NCI-H526 treated with DMSO at 0.1 percent for 48 hours (cell line): ENCODE data around the gene C20orf202.

Source experiments
- DNase-seq: peaks from one replicate; lab custom pipeline; 2025; lab: John Stamatoyannopoulos, UW

C20orf202 gene

DNA sequence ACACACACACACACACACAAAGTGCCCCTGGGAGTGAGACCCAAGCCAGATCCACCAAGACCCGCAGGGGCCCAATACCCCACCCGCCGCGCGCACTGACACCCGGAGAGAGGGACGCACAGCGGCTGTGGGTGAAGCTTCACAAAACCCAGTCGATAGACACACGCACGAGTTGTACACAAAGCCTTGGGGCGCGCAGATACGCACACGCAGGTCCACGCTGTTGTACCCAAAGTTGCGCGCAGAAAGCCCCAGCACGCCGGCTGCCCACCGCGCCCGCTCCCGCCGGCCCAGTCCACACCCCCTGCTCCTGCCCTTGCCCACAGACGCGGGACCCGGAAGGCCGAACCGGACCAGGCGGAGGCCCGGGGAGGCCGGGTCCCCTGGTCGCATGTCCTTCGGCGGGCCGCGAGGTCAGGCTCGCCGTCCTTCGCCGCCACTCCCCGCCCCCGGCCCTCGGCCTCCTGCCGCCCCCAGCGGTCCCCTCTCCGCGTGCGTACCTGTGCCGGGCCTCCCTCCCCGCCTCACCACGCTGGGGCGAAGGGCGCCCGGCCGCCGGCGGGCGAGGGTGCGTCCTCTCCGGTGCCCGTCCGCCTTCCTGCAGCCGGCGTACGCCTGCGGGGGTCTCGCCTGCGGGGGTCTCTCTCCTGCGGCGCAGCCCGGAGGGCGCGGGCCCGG, 18.5 kb upstream of the C20orf202 start, which contains the start of gene TMEM74B:
TSS of gene TMEM74B (minus strand) at position 344 of the 678 bp plus-strand sequence. CDS start 1,180 bp downstream, outside the sequence.
- peak; percentile 16 for DNase-seq

DNA sequence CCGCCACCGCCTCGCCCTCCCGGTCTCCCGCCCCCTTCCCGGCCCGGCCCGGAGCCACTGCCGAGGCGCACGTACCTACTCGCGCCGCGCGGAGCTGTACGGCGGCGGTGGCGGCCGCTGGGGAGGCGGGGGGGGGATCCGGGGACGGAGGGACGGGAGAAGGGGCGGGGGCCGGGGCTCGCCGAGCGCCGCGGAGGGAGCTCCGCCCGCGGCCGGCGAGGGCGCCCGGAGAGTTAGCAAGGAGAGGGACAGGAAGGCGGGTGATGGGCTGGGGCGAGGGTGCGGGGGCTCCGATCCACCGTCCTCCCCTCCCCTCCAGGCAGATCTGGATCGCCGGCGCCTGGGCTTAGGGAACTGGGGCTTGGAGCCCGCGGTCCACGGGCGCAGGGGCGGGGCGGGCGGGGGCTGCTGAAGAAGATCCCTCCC, 17.9 kb upstream of the C20orf202 start:
- peak; percentile 60 for DNase-seq

DNA sequence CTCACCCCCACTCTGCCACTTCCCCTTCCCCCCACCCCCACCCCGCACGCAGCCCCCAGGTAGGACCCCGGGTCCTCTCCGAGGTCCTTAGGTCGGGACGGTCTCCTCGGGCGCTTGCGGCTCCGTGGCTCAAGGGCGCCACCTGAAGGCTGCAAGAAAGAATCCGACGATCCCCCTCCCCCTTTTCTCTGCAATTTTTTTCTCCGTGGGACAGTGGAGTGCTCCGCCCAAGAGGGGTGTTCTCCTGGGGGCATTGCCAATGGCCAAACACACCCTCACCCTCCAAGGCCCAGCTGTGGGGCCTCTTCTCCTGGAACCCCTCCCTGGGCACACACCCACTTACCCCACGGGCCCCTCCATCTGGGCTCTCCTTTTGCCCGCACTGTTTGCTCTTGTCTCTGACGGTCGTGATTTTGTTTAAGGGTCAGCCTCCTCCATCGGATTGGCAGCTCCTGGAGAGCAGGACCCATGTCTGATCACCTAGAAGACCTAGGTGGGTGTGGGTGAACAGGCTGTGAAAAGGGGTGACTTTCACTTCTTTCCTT, 17.4 kb upstream of the C20orf202 start:
- DNase-seq: peak; percentile 60

DNA sequence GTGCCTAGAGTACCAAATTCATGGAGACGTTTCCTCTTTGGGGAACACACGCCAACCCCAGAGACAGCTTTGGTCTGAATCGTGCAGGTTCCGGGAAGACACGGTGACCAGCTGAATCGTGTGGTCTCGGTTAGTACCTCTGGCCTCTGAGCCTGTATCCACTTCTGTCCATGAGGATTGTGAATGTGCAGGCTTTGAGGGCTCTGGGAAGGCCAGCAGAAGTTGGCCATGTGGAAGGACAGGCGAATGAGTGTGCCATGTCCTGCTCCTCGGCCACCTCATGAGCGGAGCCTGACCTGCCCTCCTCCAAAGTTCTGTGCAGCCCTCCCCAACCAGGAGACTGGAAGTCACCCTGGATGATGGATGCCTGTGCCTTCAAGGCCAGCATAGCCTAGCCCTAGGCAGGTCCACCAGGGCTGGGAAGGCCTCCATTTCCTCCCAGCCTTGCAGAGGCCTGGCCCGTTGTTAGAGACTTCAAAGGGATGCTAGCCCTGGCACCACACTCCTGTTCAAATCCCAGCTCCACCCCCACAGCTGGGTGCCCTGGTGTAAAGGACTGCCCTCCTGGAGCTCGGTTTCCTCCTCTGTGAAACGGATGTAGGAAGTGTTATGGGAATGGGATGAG, 16.8 kb upstream of the C20orf202 start:
- no peak for DNase-seq

DNA sequence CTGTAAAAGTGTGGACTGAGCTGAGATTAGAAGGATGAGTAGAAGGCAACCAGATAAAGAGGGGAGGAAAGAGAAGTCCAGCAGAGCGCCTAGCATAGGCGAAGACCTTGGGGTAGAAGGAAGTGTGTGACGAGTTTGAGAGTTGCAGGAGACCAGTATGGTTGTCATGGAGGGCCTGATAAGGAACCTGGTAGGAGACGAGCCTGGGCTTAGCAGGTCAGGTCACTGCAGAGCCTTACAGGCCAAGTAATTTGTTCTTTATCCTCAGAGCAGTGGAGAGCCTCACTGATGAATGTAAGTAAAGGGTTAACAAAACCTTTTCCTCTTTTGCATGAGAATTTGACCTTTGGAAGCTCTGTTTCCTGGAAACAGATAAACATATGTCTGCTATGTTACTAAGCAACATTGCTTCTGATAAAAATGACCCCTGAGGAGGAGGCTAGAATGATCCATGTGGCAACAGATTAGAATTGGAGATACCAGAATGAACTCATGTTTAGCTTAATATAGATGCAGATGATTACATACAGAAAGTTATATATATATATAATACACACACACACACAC, 15.6 kb upstream of the C20orf202 start:
- DNase-seq: peak; percentile 72

DNA sequence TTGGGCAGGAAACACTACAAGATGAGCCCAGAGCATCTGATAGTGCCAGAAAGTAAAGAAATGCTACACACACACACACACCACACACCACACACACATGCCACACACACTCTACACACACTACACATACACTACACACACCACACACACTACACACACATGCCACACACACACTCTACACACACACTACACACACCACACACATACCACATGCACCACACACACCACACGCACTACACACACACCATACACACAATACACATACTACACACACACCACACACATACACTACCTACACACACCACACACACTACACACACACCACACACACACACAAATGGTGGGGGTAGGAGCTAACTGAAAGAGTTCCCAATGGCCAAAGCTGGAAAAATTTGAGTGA, 14.9 kb upstream of the C20orf202 start:
- no peak for DNase-seq

DNA sequence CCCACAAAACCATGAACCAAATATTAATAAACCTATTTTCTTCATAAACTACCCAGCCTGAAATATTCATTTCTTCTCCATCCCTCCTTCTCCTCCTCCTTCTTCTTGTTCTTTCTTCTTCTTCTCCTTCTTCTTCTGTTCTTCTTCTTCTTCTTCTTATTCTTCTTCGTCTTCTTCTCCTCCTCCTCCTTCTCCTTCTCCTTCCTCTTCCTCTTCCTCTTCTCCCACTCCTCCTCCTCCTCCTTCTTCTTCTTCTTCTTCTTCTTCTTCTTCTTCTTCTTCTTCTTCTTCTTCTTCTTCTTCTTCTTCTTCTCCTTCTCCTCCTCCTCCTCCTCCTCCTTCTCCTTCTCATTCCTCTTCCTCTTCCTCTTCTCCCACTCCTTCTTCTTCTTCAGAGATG, 13.4 kb upstream of the C20orf202 start:
- no peak for DNase-seq

DNA sequence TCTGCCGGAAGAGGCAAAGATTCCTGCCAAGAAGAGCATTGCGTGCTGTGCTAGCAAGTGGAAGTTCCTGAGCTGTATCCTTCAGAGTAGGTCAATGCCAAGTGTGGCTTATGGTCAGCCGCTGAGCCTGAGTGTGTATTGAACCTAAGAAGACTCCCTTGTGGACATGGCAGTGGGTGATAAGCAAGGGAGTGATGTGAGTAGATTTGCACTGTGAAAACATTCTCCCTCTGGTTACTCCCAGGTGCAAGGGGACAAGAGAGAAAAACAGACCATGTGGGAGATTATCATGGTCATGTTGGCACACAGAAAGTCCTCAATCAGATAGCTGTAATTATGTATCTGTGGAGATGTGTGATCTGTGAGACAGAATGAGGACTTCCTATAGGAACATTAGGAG, 12.4 kb upstream of the C20orf202 start:
- no peak for DNase-seq

DNA sequence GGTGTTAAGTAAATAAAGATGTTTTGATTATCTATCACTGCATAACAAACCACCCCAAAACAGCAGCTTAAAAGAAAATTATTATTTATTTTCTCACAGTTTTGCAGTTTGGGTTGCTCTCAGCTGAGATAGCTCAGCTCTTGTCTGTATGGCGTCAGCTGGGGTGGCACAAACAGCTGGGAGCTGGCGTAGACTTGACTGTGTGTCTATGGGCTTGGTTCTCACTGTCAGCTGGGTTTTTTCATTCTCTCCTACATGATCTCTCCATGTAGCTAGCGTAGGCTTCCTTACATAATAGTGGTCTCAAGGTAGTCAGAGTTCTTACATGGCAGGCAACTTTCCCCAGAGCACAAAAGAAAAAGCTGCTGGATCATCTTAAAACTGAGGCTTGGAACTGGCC, 12.0 kb upstream of the C20orf202 start:
- DNase-seq: no peak

DNA sequence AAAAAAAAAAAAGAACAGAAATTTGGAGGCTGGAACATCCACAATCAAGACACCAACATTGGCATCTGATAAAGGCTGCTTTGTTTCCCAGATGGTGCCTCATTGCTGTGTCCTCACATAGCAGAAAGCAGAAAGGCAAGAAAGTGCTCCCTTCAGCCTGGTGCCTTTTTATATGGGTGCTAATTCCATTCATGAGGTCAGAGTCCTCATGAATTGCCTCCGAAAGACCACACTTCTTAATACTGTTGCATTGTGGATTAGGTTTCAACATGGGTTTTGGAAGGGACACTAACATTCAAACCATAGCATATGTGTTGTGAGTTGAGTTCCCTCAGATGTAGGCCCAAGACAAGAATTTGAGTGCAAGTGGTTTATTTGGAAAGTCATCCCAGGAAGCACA, 8.0 kb upstream of the C20orf202 start:
- DNase-seq: no peak

DNA sequence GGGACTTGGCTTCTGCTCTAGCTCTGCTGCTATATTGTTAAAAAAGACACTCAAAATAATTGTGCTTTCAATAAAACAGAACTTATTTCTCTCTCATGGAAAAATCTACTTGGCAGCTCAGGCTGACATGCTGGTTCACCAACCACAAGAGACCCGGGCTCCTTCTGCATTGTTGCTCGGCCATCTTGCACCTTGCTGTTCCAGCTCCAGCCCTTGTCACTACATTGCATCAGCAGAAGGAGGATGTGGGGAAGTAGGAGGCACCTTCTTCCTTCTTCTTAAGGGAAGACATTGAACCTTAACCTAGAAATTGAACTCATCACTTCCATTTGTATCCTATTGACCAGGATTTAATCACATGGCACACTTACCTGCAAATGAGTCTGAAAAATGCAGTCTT, 6.6 kb upstream of the C20orf202 start:
- DNase-seq: no peak

DNA sequence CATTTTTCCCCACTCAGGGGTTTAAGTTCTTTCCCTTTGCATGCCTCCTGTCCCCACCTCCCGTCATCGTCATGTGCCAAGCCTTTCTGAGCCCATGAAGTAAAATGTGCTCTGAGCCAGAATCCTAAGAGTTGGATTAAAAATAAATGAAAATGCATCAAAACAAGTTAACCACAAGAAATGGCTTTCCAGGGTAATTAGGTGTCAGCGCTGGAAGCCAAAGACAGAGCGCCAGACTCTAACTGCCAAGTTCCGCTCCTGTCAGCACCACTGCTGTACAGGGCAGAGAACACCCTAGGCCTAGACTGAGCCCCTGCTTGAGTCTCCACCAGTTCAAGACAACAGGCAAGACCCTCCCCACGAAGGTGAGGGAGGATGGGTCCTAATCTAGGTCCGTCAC, 5.5 kb upstream of the C20orf202 start:
- no peak for DNase-seq

DNA sequence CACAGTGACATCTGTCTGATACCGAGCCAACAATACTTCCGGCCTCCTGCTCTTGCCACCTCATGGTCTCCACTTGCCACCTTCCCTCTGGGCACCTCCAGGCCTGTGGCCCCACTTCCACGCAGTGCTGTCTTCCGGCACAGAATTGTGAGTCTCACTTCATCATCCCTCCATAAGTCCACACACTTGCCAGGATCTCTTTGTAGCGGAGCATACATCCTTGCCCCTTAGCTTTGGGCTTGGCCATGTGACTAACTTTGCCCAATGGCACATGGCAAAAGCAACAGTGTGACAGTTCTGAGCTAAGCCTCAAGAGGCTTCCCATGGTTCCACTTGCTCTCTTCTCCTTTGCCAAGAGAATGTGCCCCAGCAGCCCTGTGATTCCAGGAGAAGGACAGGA, 4.5 kb upstream of the C20orf202 start:
- DNase-seq: no peak

DNA sequence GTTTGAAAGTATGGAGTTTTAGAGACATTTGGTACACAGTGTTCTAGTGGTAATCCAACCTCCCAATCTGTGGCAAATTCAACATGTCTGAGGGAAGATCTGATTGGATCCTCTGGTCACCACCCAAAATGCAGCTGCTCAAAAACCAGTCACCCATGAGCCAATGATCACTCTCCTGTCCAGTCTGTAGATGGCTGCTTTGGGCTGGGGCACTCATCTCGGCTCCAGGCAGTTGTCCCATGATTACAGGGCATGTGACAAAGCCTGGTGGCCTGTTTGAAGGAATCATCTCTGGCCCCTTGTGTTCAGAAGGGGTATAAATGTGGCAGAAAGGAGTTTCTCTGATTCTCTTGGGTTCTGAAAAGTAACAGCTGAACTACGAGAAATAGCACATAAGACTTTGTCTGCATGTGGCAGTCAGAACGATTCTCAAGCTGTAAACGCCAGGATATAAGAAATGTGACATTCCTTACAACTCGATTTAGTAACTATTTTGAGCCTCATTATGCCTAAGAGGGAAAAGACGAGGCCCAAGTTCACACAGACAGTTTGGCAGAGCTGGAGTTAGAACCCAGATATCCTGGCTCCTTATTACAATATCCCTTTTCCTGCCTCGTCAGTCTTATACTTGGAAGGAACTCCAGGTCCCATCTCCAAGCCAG, 3.9 kb upstream of the C20orf202 start:
- DNase-seq: no peak

DNA sequence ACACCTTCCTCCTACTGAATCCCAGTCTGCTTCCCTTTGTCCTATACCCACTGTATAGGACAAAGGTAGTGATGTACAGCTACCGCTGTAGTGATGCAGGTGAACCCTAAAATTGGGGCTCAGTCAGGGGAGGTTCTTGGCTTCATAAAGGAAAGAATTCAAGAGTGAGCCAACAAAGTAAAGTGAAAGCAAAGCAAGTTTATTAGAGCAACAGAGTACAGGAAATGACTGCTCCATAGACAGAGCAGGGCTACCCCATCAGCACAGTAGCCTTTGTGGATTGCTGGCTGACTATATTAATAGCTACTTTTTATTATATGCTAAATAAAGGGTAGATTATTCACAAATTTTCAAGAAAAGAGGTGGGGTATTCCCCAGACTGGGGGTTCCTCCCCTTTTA, 3.3 kb upstream of the C20orf202 start:
- DNase-seq: no peak

DNA sequence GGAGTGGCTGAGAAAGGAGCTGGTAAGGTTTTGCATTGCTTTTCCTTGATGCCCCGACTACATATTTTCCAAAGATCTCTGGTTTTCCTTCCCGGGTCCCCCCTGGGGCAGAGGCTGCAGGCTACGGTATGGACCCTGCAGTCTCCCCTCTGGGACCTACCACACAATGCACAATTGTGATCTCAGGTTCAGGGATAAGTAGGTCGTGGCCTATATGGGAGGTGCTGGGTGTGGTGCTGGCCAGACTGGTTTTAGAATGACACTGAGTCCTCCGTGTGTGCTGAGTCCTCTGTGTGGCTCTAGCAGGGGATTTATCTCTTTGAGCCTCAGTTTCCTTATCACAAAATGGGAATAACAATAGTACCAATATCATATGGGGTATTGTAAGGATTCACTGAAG, 376 bp downstream of the C20orf202 start:
- DNase-seq: no peak

DNA sequence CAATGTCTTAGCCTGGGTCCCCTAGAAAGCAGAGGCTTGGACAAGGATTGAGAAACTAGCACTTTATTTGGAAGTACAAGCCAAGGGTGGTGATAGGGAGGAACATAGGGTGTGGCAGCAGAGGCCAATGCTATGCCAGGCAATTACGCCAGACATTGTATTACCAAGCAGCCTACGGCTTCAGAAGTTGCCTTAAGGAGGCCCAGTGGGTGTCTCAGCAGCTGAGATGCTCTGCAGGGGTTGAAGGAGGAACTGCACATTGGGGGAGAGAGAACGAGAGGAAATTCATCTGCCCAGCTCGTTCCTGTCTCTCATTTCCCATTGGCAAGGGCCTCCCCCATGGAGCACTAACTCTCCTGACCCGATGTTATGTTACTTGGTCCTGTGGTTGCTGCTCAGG, 859 bp downstream of the C20orf202 start:
- no peak for DNase-seq

DNA sequence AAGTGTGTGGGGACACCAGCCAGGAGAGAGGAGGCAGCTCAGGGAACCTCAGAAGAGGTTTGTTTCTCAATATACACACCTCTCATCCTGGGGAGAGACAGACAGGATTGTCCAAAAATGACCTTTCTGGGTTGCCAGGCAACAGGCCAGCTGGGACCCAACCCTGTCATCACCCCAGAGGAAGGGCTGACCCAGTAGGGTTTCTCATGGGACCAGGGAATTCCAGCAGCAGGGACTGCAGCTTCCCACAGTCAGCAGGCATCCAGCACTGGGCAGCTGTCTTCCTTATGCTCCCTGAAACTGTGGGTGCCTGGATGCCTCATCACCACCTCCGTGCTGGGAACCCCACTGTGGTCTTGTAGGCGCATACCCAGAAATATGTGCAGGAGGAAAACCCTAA, 1.3 kb downstream of the C20orf202 start:
- DNase-seq: no peak

DNA sequence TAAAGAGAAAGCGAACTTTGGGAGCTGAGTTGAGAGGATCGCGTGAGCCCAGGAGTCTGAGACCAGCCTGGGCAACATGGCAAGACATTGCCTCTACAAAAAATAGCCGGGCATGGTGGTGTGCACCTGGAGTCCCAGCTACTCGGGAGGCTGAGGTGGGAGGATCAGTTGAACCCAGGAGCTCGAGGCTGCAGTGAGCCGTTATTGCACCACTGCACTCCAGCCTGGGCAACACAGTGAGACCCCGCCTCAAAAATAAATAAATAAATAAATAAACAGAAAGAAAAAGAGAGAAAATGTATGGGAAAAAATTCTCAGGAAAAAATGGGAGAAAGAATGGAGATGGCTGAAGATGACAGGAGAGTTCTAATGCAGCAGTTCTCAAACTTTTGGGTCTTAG, 2.5 kb downstream of the C20orf202 start:
- no peak for DNase-seq

DNA sequence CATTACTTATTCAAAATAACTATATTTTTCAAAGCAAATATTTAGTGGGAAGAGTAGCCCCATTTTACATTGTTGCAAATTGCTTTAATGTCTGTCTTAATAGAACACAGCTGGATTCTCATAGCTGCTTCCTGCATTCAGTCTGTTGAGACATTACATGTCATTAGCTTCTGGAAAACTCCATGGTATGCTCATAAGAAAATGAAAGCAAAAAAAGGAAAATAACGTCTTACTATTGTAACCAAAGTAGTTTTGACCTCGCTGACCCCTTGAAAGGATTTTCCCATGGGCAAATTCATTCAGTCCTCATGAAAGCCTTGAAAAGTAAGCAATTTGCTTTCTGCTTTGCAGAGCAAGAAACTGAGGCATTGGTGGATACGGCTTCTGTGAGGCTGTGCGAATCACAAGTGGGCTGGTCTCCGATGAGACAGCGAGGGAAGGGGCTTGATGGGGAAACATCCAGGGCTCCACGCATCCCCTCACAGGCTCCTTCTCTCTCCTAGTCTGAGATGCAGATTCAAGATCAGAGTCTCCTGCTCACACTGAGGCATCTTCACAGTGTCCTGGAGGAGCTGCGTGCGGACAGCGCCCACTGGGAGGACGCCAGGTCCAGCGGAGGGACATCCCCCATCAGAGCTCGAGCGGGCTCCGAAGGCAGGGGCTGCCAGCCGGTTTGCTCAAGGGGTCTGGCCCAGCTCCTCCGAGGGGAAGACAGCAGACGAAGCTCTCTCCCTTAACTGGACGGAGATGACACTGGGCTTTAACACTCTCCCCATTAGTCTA, 3.3 kb downstream of the C20orf202 start:
- no peak for DNase-seq

DNA sequence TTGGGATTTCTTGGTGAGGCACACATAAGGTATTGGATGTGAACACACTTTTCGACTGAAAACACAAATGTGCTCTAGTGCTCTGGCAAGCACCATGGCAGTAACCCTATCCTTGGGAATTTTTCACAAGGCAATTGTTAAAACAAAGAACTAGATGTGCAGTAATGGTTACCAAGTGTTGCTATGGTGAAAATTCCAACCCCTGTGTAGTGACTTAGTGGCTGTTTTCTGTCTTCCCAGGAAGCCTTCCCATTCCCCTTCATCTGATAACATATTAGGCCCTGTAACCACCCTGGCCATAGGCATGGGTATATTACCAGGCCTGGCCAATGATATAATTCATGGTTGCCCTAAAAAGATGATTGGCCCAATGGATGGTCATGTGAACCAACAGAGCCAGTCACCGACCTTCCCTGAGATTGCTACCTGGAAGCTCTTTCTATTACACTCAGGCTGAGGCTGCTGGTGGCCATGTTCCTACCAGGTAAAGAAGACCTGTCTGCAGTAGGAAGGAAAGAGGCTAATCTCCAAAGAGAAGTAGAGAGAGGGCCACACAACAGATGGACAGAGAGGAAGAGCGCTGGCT, 4.1 kb downstream of the C20orf202 start:
- no peak for DNase-seq
